B cell (primary cell): ENCODE data around the gene SLC39A11. TPM values are rescaled to one million over a fixed set of nuclear protein-coding genes. Genes with fewer than 3 reads are reported as not detected.

ENCODE experiments used
- ATAC-seq: fragments of 200-7000 bp; cut with Tn5 transposase; one replicate; pipeline ENCODE4 v1.10.0; 2021; ENCODE audit warnings: low read depth, mild to moderate bottlenecking, moderate number of reproducible peaks, moderate library complexity
- CTCF ChIA-PET: fragments of 350-600 bp; sonication (Branson Sonifier 250); formaldehyde crosslinking; loops from one replicate; lab custom pipeline; 2021; ENCODE audit warnings: antibody characterized with exemption, inconsistent platforms; lab: Charles Lee
- POLR2A ChIA-PET: fragments of 350-600 bp; sonication (Branson Sonifier 250); formaldehyde crosslinking; loops from one replicate; lab custom pipeline; 2021; ENCODE audit warnings: antibody characterized with exemption; lab: Charles Lee
- DNase-seq: peaks from one replicate; pipeline ENCODE4 v3.0.0; 2013
- H2AFZ ChIP-seq: 2 replicates; pipeline ENCODE4 v1.6.1; 2012; ENCODE audit warnings: mild to moderate bottlenecking, low read depth, low read length; ENCODE audit not compliant: insufficient read depth, poor library complexity, severe bottlenecking
- H3K27ac ChIP-seq, 2 donors: 1 replicate in 1 of 2; 2 replicates in 1 of 2; pipeline ENCODE4 v1.5.1; 2012 to 2013; ENCODE audit warnings: low read length in 2 of 2, mild to moderate bottlenecking in 2 of 2, moderate library complexity in 1 of 2
- H3K27me3 ChIP-seq, 4 experiments: fragments of 200-600 bp in 1 of 4; sonication (generic) in 1 of 4; replicated peaks in 1 of 4; 1 replicate in 2 of 4; 2 replicates in 2 of 4; pipeline versions ENCODE4 v1.6.1 to v1.7.0; 2013 to 2016; ENCODE audit warnings: low read length in 3 of 4, mild to moderate bottlenecking in 2 of 4, mixed read lengths in 1 of 4, moderate library complexity in 1 of 4; ENCODE audit not compliant: insufficient read depth in 4 of 4, control insufficient read depth in 3 of 4; ENCODE audit errors: control extremely low read depth in 1 of 4
- H3K36me3 ChIP-seq, 2 experiments: replicated peaks in 1 of 2; 1 replicate in 1 of 2; 2 replicates in 1 of 2; pipeline versions ENCODE4 v1.6.1 to v1.7.1; 2013; ENCODE audit warnings: low read length in 1 of 2; ENCODE audit not compliant: insufficient read depth in 2 of 2, control insufficient read depth in 1 of 2; ENCODE audit errors: control extremely low read depth in 1 of 2, extremely low read depth in 1 of 2
- H3K4me1 ChIP-seq, 2 donors: fragments of 200-600 bp in 1 of 2; sonication (generic) in 1 of 2; 1 replicate in 1 of 2; 2 replicates in 1 of 2; pipeline versions ENCODE4 v1.5.1 to v1.6.1; 2013 to 2017; ENCODE audit warnings: low read length in 2 of 2; ENCODE audit not compliant: control insufficient read depth in 2 of 2, insufficient read depth in 2 of 2
- H3K4me2 ChIP-seq: replicated peaks from 2 replicates; pipeline ENCODE3; 2012; ENCODE audit warnings: mild to moderate bottlenecking, low read depth, low read length; ENCODE audit not compliant: poor library complexity, severe bottlenecking
- H3K4me3 ChIP-seq, 5 experiments: fragments of 200-600 bp in 1 of 5; sonication (generic) in 1 of 5; 1 replicate in 3 of 5; 2 replicates in 2 of 5; pipeline versions ENCODE4 v1.5.1 to v1.7.0; 2011 to 2016; ENCODE audit warnings: low read length in 4 of 5, mild to moderate bottlenecking in 4 of 5, low read depth in 2 of 5, control low read depth in 1 of 5, moderate library complexity in 1 of 5; ENCODE audit not compliant: insufficient read depth in 1 of 5; ENCODE audit errors: control extremely low read depth in 1 of 5, extremely low read depth in 1 of 5
- H3K79me2 ChIP-seq: fragments of 200-600 bp; sonication (generic); one replicate; pipeline ENCODE4 v1.6.0; 2016; ENCODE audit warnings: low read length; ENCODE audit not compliant: control insufficient read depth, insufficient read depth
- H3K9ac ChIP-seq: fragments of 200-600 bp; sonication (generic); 2 replicates; pipeline ENCODE4 v1.6.1; 2017; ENCODE audit warnings: mild to moderate bottlenecking, low read length, moderate library complexity
- H3K9me3 ChIP-seq, 3 donors: one replicate each; pipeline versions ENCODE4 v1.6.1 to v1.7.1; 2013; ENCODE audit warnings: low read length in 2 of 3; ENCODE audit not compliant: control insufficient read depth in 2 of 3, insufficient read depth in 1 of 3; ENCODE audit errors: control extremely low read depth in 1 of 3
- H4K20me1 ChIP-seq: 2 replicates; pipeline ENCODE4 v1.6.0; 2012; ENCODE audit warnings: mild to moderate bottlenecking, low read length; ENCODE audit not compliant: insufficient read depth, control insufficient read depth, poor library complexity, severe bottlenecking
- H3K27ac Mint-ChIP-seq: one replicate; pipeline ENCODE4 v1.8.0; 2021; ENCODE audit warnings: mixed read lengths
- H3K27me3 Mint-ChIP-seq: one replicate; pipeline ENCODE4 v1.8.0; 2021; ENCODE audit warnings: mixed read lengths
- H3K4me1 Mint-ChIP-seq: one replicate; pipeline ENCODE4 v1.8.0; 2021; ENCODE audit warnings: mixed read lengths
- H3K4me3 Mint-ChIP-seq: one replicate; pipeline ENCODE4 v1.8.0; 2021; ENCODE audit warnings: mixed read lengths
- H3K9me3 Mint-ChIP-seq: one replicate; pipeline ENCODE4 v1.8.0; 2022; ENCODE audit warnings: mixed read lengths; ENCODE audit not compliant: insufficient read depth
- EZH2 ChIP-seq: IDR thresholded peaks from 2 replicates; pipeline ENCODE4 v1.6.1; 2012; ENCODE audit warnings: borderline replicate concordance, low read depth, mild to moderate bottlenecking, moderate library complexity, low read length; ENCODE audit not compliant: insufficient read depth, poor library complexity, severe bottlenecking
- WGBS: methylation state at CpG from one replicate; pipeline ENCODE4 v1.1.5; 2013; ENCODE audit warnings: missing lambda C conversion rate; ENCODE audit not compliant: insufficient coverage; 5-methylcytosine and 5-hydroxymethylcytosine counted together
- intact Hi-C: fragments of 100-400 bp; cut with micrococcal nuclease; formaldehyde crosslinking; loops from one replicate; pipeline ENCODE4 v1.10.0; 2022
- polyA plus RNA-seq: library from polyadenylated mRNA; depleted of rRNA; stranded (reverse); fragments of >200 nt; gene quantifications from 2 replicates; pipeline ENCODE4 v1.2.3, GENCODE V29; 2012
- total RNA-seq, 2 donors: library from RNA; stranded (reverse); fragments of 120-200 nt in 1 of 2; gene quantifications; 1 replicate in 1 of 2; 2 replicates in 1 of 2; pipeline versions ENCODE4 v1.2.3 to v1.2.4, GENCODE V29; 2013 to 2022
- TF ChIP-seq, protein P1 (sequence below): fragments of 200-600 bp; IDR thresholded peaks from one replicate; pipeline ENCODE4 v1.8.0; 2022; ENCODE audit warnings: antibody characterized with exemption, mild to moderate bottlenecking

SLC39A11 gene
- total and polyA plus RNA-seq, 2 donors (not counting 1 experiment from before 2014, with no cell fraction given): 6.9 to 39.6 TPM

DNA sequence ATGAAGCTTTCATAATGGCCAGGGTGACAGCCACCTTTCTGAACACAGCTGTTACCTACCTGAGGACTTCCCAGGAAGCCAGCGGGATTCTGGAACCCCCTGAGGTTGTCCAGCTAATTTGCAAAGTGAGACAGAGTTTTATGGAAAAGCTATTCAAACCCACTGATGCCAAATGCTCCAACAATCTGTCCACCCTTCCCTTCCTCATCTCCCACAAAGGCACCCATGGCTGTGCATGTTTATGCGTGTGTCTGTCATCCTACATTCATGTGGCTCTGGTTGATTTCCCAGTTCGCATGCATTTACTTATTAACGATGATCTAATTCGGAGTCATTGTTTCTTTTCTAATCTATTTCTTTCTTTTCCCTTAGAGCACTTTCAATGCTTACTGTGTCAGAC, 217.1 kb downstream of the SLC39A11 start:
- DNase-seq: no peak
- no peaks in the 10 kb centered on the region for H3K27me3 ChIP-seq
- H3K4me1 Mint-ChIP-seq: no peaks in the 10 kb centered on the region
- TF ChIP-seq, protein P1, sequence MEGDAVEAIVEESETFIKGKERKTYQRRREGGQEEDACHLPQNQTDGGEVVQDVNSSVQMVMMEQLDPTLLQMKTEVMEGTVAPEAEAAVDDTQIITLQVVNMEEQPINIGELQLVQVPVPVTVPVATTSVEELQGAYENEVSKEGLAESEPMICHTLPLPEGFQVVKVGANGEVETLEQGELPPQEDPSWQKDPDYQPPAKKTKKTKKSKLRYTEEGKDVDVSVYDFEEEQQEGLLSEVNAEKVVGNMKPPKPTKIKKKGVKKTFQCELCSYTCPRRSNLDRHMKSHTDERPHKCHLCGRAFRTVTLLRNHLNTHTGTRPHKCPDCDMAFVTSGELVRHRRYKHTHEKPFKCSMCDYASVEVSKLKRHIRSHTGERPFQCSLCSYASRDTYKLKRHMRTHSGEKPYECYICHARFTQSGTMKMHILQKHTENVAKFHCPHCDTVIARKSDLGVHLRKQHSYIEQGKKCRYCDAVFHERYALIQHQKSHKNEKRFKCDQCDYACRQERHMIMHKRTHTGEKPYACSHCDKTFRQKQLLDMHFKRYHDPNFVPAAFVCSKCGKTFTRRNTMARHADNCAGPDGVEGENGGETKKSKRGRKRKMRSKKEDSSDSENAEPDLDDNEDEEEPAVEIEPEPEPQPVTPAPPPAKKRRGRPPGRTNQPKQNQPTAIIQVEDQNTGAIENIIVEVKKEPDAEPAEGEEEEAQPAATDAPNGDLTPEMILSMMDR: no peak
- no peak overlapping the region for H3K27ac ChIP-seq
- ATAC-seq: no peak
- CTCF ChIA-PET: no interaction called here
- no peak overlapping the region for H3K9ac ChIP-seq
- peaks cover 15% of the 10 kb centered on the region for H3K9me3 Mint-ChIP-seq
- WGBS: 93% methylated on average over 2 of the region's 5 CpGs
- H3K27me3 Mint-ChIP-seq: no peaks in the 10 kb centered on the region
- intact Hi-C loops: no loop called here
- H3K4me1 ChIP-seq: no peaks in the 10 kb centered on the region
- no peak overlapping the region for H3K4me3 ChIP-seq
- no peak overlapping the region for H2AFZ ChIP-seq
- no peak overlapping the region for H3K4me3 Mint-ChIP-seq
- H3K36me3 ChIP-seq: peaks cover 0 to 2% of the 10 kb centered on the region in 2 experiments
- H3K9me3 ChIP-seq: peaks cover 3 to 45% (median 33%) of the 10 kb centered on the region in 3 donors
- no peak overlapping the region for H3K4me2 ChIP-seq
- no peak overlapping the region for H3K27ac Mint-ChIP-seq
- POLR2A ChIA-PET: no interaction called here
- no peaks in the 10 kb centered on the region for H4K20me1 ChIP-seq
- H3K79me2 ChIP-seq: no peaks in the 10 kb centered on the region

GRCh38 chr17:72872396-72872795, 220.1 kb downstream of the SLC39A11 start:
- H3K36me3 ChIP-seq: peaks cover 0 to 2% of the 10 kb centered on the region in 2 experiments
- DNase-seq (no peak), ATAC-seq (no peak)
- intact Hi-C loops: no loop called here
- H3K4me1 ChIP-seq: no peaks in the 10 kb centered on the region
- no peaks in the 10 kb centered on the region for H3K27me3 Mint-ChIP-seq
- H2AFZ ChIP-seq: no peak overlapping the region
- no peak overlapping the region for H3K4me3 Mint-ChIP-seq
- CTCF ChIA-PET: no interaction called here
- H3K79me2 ChIP-seq: no peaks in the 10 kb centered on the region
- H3K9me3 Mint-ChIP-seq: peaks cover 7% of the 10 kb centered on the region
- TF ChIP-seq, protein P1: no peak
- no peak for TF ChIP-seq EZH2
- no peak overlapping the region for H3K27ac Mint-ChIP-seq
- no peaks in the 10 kb centered on the region for H3K27me3 ChIP-seq
- H3K9ac ChIP-seq: no peak overlapping the region
- H3K4me3 ChIP-seq: no peak overlapping the region
- H3K27ac ChIP-seq: no peak overlapping the region
- WGBS: 96% methylated on average over 6 of the region's 9 CpGs
- H3K4me1 Mint-ChIP-seq: no peaks in the 10 kb centered on the region
- no peak overlapping the region for H3K4me2 ChIP-seq
- no peaks in the 10 kb centered on the region for H4K20me1 ChIP-seq
- POLR2A ChIA-PET: no interaction called here
- peaks cover 3 to 20% (median 20%) of the 10 kb centered on the region in 3 donors for H3K9me3 ChIP-seq
